HFFc6 (cell line): ENCODE results near the gene FAM222B. TPM values are rescaled to one million over a fixed set of nuclear protein-coding genes. Genes with fewer than 3 reads are reported as not detected.

ENCODE experiments used
- DNase-seq: peaks from one replicate; pipeline ENCODE4 v3.0.0-alpha.2; 2018
- H3K27ac Mint-ChIP-seq: 2 replicates; pipeline ENCODE4 v1.8.0; 2020; ENCODE audit warnings: mild to moderate bottlenecking, mixed read lengths
- H3K27me3 Mint-ChIP-seq: 2 replicates; pipeline ENCODE4 v1.8.0; 2021; ENCODE audit warnings: mild to moderate bottlenecking, moderate library complexity, mixed read lengths; ENCODE audit not compliant: insufficient read depth
- H3K36me3 Mint-ChIP-seq: 2 replicates; pipeline ENCODE4 v1.8.0; 2021; ENCODE audit warnings: low read depth, mixed read lengths
- H3K4me1 Mint-ChIP-seq: 2 replicates; pipeline ENCODE4 v1.8.0; 2020; ENCODE audit warnings: low read depth, mixed read lengths
- H3K4me3 Mint-ChIP-seq: 2 replicates; pipeline ENCODE4 v1.8.0; 2020; ENCODE audit warnings: mild to moderate bottlenecking, moderate library complexity, mixed read lengths
- H3K9me3 Mint-ChIP-seq: 2 replicates; pipeline ENCODE4 v1.8.0; 2020; ENCODE audit warnings: mild to moderate bottlenecking, mixed read lengths
- long read RNA-seq: library from polyadenylated mRNA; unstranded; transcript quantifications from one replicate; pipeline ENCODE4 v2.0.0, GENCODE V29; 2019
- total RNA-seq, 6 experiments: library from RNA; stranded (reverse); fragmentation: NEBNext Ultra II Directional; extraction: Animal tissue kit (Norgen Biotek cat#: 25700); gene quantifications; 2 replicates in 1 of 6; 3 replicates in 5 of 6; pipeline ENCODE4 v1.2.3, GENCODE V29; 2021
- TF ChIP-seq, protein P1 (sequence below): fragments of 200-600 bp; sonication (generic); IDR thresholded peaks from 2 replicates; pipeline ENCODE4 v1.5.0; 2021; ENCODE audit warnings: antibody characterized with exemption, mild to moderate bottlenecking

The FAM222B gene, protein sequence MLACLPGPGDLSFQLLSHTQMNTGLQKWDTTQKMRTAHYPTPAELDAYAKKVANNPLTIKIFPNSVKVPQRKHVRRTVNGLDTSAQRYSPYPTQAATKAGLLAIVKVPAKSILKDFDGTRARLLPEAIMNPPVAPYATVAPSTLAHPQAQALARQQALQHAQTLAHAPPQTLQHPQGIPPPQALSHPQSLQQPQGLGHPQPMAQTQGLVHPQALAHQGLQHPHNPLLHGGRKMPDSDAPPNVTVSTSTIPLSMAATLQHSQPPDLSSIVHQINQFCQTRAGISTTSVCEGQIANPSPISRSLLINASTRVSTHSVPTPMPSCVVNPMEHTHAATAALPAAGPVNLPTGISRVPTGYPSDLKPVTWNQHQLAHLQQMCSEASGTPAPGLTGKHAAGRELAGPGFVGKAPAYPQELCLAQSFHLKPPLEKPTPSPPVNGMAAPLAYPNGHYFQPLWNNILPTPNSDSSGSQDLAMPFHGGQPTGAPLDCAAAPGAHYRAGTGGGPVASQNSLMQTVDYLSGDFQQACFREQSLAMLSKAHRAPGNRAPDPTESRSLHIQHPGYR
- total RNA-seq: 10 to 100 TPM; 14.5 to 17.2 (median 16.6) TPM
- long read RNA-seq, full-length matches to known transcripts: 4 of 6 reads
- long read RNA-seq, partial matches to known transcripts: 0 of 6 reads
- long read RNA-seq, other reads (novel, unspliced or antisense): 2 of 6 reads

DNA sequence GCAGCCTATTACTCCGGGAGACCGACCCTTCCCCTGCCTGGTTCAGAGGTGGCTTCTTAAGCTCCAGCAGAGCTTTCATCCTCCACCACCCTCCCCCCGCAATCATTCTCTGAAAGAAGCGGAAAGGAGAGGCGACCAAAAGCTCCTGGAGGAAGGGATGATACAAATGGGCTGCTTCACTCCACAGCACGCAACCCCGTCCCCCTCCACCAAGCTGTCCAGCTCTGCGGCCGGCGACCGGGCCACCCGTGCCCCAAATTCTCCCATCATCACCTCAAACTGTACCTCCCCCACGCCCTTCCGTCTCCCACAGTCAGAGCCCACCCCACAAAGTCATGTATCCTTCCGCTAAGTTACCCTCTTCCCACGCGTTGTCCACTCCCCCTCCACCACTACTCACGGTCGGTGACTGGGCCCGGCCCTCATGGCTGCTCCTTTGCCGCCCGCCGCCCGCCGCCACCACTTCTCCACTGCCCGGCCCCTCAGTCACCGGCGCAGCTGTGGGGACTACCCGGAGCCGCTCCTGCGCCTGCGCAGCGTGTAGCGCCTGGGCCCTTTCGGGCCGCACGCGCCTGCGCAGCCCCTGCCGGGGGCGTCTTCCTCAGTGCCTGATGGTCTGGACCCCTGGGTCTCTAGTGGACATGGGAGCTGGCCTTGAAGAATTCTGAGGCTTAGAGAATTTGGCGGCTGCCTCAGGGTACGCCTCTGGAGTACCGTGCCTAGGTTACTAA is at the start of gene FAM222B:
Gene FAM222B (minus strand): TSS at position 509 of the 731 bp plus-strand sequence. CDS start 76,123 bp downstream, outside the sequence.
- Mint-ChIP-seq H3K27me3 (no peaks in the 10 kb centered on the region), H3K9me3 (no peaks in the 10 kb centered on the region)
- TF ChIP-seq, protein P1, sequence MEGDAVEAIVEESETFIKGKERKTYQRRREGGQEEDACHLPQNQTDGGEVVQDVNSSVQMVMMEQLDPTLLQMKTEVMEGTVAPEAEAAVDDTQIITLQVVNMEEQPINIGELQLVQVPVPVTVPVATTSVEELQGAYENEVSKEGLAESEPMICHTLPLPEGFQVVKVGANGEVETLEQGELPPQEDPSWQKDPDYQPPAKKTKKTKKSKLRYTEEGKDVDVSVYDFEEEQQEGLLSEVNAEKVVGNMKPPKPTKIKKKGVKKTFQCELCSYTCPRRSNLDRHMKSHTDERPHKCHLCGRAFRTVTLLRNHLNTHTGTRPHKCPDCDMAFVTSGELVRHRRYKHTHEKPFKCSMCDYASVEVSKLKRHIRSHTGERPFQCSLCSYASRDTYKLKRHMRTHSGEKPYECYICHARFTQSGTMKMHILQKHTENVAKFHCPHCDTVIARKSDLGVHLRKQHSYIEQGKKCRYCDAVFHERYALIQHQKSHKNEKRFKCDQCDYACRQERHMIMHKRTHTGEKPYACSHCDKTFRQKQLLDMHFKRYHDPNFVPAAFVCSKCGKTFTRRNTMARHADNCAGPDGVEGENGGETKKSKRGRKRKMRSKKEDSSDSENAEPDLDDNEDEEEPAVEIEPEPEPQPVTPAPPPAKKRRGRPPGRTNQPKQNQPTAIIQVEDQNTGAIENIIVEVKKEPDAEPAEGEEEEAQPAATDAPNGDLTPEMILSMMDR: no peak

DNA sequence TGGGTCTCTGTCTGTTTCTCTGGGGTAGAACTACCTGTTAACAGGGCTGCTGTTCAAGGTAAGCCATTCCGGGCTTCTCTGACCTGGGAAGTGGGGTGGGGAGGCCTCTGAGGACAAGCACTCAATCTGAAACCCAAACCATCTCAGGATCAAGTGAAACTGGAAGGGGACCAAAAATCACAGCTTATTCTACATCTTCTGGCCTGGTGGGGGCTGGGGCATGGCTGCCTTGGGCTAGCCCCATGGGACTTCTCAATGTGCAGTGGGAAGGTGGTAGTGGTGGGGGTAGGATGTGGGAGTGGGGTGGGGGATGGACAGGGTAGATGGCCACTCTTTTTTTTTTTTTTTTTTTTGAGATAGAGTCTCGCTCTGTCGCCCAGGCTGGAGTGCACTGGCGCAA is 49.4 kb upstream of the FAM222B start:
- peaks cover 2% of the 10 kb centered on the region; the same call in 1 of the 2 replicates for H3K27me3 Mint-ChIP-seq
- peaks cover 22% of the 10 kb centered on the region for H3K4me1 Mint-ChIP-seq
- no peak overlapping the region for H3K4me3 Mint-ChIP-seq
- H3K36me3 Mint-ChIP-seq: peaks cover 5% of the 10 kb centered on the region; the same call in 1 of the 2 replicates
- no peak for DNase-seq
- H3K27ac Mint-ChIP-seq: no peak overlapping the region
- H3K9me3 Mint-ChIP-seq: no peaks in the 10 kb centered on the region
- TF ChIP-seq, protein P1: no peak

More for the DNA sequence above, at the start of gene FAM222B:
- peaks cover 18% of the 10 kb centered on the region for H3K4me1 Mint-ChIP-seq
- peak within 1 kb of the TSS; percentile 91 for H3K27ac Mint-ChIP-seq
- H3K4me3 Mint-ChIP-seq: peak within 1 kb of the TSS; percentile 97
- DNase-seq: peak; percentile 72
- no peaks in the 10 kb centered on the region for H3K36me3 Mint-ChIP-seq

DNA sequence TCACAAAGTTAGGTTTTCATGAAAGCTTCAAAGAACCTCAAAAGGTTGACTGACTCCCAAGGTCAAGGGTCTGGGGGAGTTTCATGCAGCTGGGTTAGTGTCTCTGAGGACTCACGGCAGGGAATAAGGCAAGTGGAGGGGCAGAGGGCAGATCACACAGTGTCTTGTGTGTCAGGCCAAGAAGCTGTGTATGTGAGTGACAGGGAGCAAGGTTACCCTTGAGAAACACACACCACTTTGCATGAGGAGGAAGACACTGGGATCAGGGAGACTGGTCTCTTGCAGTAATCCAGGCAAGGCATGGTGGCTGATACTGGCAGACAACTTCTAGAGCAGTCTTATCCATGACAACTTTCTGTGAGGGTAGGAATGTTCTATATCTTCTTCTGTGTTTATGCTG is 48.6 kb upstream of the FAM222B start:
- no peak overlapping the region for H3K27ac Mint-ChIP-seq
- H3K4me1 Mint-ChIP-seq: peaks cover 13% of the 10 kb centered on the region
- H3K36me3 Mint-ChIP-seq: peaks cover 5% of the 10 kb centered on the region; the same call in 1 of the 2 replicates

DNA sequence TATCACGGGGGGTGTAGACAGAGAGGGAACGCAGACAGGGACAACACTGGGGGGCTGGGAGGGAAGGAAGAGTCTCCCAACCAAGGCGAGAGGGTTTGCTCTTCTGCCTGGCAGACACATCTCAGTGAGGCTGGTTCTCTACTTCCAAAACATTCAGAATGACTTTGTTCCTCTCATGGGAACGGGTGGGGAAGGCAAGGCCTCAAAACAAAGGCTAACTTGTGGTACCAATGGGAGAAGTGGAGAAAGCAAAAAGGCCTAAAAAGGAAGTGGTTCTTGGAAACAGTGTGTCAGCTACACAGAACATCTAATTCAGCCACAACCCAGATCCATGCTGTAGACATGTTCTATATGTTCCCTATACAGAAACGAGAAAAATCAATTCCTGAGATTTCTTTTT is 47.4 kb upstream of the FAM222B start:
- Mint-ChIP-seq H3K27ac (no peak overlapping the region), H3K4me3 (no peak overlapping the region), H3K4me1 (peaks cover 6% of the 10 kb centered on the region; the same call in 1 of the 2 replicates), H3K27me3 (peaks cover 2% of the 10 kb centered on the region; the same call in 1 of the 2 replicates), H3K9me3 (no peaks in the 10 kb centered on the region), H3K36me3 (peaks cover 5% of the 10 kb centered on the region; the same call in 1 of the 2 replicates)
- DNase-seq: no peak
- TF ChIP-seq, protein P1: no peak

More for the DNA sequence above, 48.6 kb upstream of the FAM222B start:
- TF ChIP-seq, protein P1: no peak
- DNase-seq: no peak
- H3K27me3 Mint-ChIP-seq: peaks cover 2% of the 10 kb centered on the region; the same call in 1 of the 2 replicates
- H3K9me3 Mint-ChIP-seq: no peaks in the 10 kb centered on the region
- no peak overlapping the region for H3K4me3 Mint-ChIP-seq

DNA sequence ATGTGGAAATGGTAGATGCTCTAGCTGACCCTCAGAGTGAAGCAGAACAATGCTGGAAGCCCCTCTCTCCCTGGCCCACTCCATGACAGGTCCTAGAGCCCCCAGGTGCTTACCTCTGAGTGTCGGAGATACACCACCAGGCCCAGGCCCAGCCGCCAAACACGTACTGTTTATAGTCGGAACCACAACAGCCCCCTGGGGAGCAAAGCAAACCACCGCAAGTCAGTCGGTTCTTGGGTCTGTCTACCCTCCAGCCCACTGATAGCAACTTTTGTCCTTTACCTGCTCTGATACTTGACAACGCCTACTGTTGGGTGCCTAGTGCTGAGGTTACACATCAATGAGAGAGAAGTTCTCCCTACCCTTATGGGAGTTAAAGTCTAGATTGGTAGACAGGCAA is 46.2 kb upstream of the FAM222B start:
- Mint-ChIP-seq H3K4me3 (no peak overlapping the region), H3K9me3 (no peaks in the 10 kb centered on the region), H3K27me3 (peaks cover 2% of the 10 kb centered on the region; the same call in 1 of the 2 replicates), H3K27ac (no peak overlapping the region), H3K36me3 (peaks cover 5% of the 10 kb centered on the region; the same call in 1 of the 2 replicates), H3K4me1 (peaks cover 6% of the 10 kb centered on the region; the same call in 1 of the 2 replicates)
- DNase-seq: no peak
- TF ChIP-seq, protein P1: no peak
